Left lung (tissue), 10 donors: ENCODE results near the gene SLC24A3. TPM values are rescaled to one million over a fixed set of nuclear protein-coding genes. Genes with fewer than 3 reads are reported as not detected.

Experiments used
- ATAC-seq: fragments of 200-7000 bp; cut with Tn5 transposase; one replicate; pipeline ENCODE4 v1.9.1; 2020; ENCODE audit warnings: moderate library complexity
- DNase-seq, 4 donors: peaks; one replicate each; pipeline ENCODE4 v3.0.0-alpha.2; 2013 to 2020
- H3K27ac ChIP-seq, 2 donors: fragments of 200-600 bp; sonication (generic) in 1 of 2; one replicate each; pipeline versions ENCODE4 v1.5.0 to v1.8.0; 2020 to 2021
- H3K27me3 ChIP-seq, 2 donors: fragments of 200-600 bp; sonication (generic) in 1 of 2; one replicate each; pipeline versions ENCODE4 v1.5.0 to v1.8.0; 2020 to 2021
- H3K36me3 ChIP-seq, 2 donors: fragments of 200-600 bp; sonication (generic) in 1 of 2; one replicate each; pipeline versions ENCODE4 v1.5.0 to v1.8.0; 2020 to 2021
- H3K4me1 ChIP-seq, 2 donors: fragments of 200-600 bp; one replicate each; pipeline ENCODE4 v1.8.0; 2021
- H3K4me3 ChIP-seq, 2 donors: fragments of 200-600 bp; sonication (generic) in 1 of 2; one replicate each; pipeline versions ENCODE4 v1.5.0 to v1.8.0; 2020 to 2021; ENCODE audit warnings: mild to moderate bottlenecking in 1 of 2
- H3K9me3 ChIP-seq, 2 donors: fragments of 200-600 bp; sonication (generic) in 1 of 2; one replicate each; pipeline versions ENCODE4 v1.5.0 to v1.8.0; 2020 to 2021
- intact Hi-C, 2 donors: fragments of 100-400 bp; cut with DNase I; formaldehyde crosslinking; loops; one replicate each; pipeline versions ENCODE4 v1.11.2 to v1.14.2; 2022
- polyA plus RNA-seq, 6 donors: library from polyadenylated mRNA; unstranded; fragments of 120-200 nt; gene quantifications; one replicate each; pipeline ENCODE4 v1.2.1, GENCODE V29; 2013; ENCODE audit not compliant: insufficient read length in 6 of 6
- total RNA-seq, 2 donors: library from RNA; stranded (reverse); fragmentation: NEBNext Ultra II Directional; extraction: Animal tissue kit (Norgen Biotek cat#: 25700); gene quantifications; one replicate each; pipeline ENCODE4 v1.2.1, GENCODE V29; 2021
- TF ChIP-seq, protein P1 (sequence below), 2 donors: fragments of 200-600 bp; sonication (generic) in 1 of 2; IDR thresholded peaks; one replicate each; pipeline versions ENCODE4 v1.5.0 to v1.8.0; 2021; ENCODE audit warnings: antibody characterized with exemption in 2 of 2
- donor health status: DM: no; HTN: yes; CAD: no.
- donor health status: DM: no; HTN: no; CAD: no.

Gene SLC24A3
- total and polyA plus RNA-seq, 8 donors = 4.4 to 8.7 (median 6.6) TPM

DNA sequence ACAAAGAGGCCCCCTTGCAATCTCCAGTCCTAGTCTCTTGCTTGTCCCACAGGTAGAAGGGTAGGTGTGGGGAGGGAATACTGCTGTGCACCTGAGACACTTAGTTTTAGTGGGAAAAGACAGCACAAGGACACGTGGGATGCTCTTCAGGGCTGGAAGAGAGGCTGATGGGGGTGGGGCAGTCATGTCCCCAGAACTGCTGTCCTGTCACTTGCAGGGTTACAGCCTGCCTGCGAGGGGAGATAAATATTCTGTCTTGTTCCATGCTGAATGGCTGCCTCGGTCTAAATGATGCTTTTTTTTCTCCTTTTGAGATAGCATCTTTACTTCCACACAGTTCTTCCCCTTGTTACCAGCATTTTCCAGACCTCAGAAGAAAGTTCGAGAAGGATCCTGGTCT, 106.2 kb downstream of the SLC24A3 start:
- Histone ChIP-seq H3K4me1 (peaks cover 0 to 4% of the 10 kb centered on the region in 2 donors), H3K4me3 (no peak overlapping the region), H3K27ac (no peak overlapping the region), H3K36me3 (no peaks in the 10 kb centered on the region), H3K9me3 (no peaks in the 10 kb centered on the region), H3K27me3 (no peaks in the 10 kb centered on the region)
- DNase-seq (no peak), ATAC-seq (no peak)
- TF ChIP-seq, protein P1, sequence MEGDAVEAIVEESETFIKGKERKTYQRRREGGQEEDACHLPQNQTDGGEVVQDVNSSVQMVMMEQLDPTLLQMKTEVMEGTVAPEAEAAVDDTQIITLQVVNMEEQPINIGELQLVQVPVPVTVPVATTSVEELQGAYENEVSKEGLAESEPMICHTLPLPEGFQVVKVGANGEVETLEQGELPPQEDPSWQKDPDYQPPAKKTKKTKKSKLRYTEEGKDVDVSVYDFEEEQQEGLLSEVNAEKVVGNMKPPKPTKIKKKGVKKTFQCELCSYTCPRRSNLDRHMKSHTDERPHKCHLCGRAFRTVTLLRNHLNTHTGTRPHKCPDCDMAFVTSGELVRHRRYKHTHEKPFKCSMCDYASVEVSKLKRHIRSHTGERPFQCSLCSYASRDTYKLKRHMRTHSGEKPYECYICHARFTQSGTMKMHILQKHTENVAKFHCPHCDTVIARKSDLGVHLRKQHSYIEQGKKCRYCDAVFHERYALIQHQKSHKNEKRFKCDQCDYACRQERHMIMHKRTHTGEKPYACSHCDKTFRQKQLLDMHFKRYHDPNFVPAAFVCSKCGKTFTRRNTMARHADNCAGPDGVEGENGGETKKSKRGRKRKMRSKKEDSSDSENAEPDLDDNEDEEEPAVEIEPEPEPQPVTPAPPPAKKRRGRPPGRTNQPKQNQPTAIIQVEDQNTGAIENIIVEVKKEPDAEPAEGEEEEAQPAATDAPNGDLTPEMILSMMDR (IDR thresholded peaks at IDR 0.05) = no peak
- intact Hi-C loops = no loop called here

DNA sequence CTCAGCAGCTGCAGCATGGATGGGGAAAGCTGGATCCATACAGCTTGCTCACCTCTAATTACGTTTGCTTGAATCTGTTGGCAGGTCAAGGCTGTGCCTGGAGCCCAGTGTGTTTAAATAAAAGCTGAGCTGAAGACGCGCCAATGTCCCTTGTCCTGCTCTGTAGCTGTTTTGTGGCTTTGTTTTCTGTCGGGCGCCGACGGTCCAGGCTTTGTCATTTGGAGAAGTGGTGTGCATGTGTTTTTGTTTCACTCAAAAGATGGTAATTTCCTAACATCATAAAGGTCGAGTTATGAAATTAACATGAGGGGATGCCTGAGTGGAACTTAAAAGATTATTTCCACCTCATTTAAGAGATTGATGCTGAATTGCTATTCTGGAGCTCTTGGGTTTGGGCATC, 107.6 kb downstream of the SLC24A3 start:
- intact Hi-C loops = no loop called here
- no peaks in the 10 kb centered on the region for H3K9me3 ChIP-seq
- H3K4me3 ChIP-seq = no peak overlapping the region

DNA sequence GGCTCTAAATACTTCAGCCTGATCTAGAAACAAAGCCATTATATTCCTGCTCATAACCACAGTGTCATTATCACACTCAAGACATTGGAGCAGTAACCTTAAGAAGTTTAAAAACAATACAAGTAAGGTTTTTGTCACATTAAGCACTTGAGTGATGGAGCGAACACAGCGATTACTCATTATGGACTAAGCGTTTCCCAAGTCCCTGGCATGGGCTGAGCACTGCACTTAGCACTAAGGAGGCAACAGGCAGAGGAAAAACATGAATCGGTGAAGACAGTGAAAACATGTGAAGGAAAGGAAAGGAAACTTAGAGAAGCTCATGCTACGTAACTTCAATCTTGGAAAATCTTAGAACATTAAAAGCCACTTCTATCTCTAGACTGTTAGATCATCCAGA, 108.7 kb downstream of the SLC24A3 start:
- TF ChIP-seq, protein P1 (IDR thresholded peaks at IDR 0.05) = no peak
- intact Hi-C loops = no loop called here
- Histone ChIP-seq H3K27me3 (no peaks in the 10 kb centered on the region), H3K4me1 (no peaks in the 10 kb centered on the region), H3K9me3 (no peaks in the 10 kb centered on the region), H3K27ac (no peak overlapping the region), H3K36me3 (no peaks in the 10 kb centered on the region), H3K4me3 (no peak overlapping the region)
- no peak for DNase-seq
- ATAC-seq = no peak

More for the DNA sequence above, 107.6 kb downstream of the SLC24A3 start:
- Histone ChIP-seq H3K27me3 (no peaks in the 10 kb centered on the region), H3K4me1 (peaks cover 0 to under 1% of the 10 kb centered on the region in 2 donors), H3K27ac (no peak overlapping the region), H3K36me3 (no peaks in the 10 kb centered on the region)
- TF ChIP-seq, protein P1 (IDR thresholded peaks at IDR 0.05) = no peak
- no peak for DNase-seq
- no peak for ATAC-seq

DNA sequence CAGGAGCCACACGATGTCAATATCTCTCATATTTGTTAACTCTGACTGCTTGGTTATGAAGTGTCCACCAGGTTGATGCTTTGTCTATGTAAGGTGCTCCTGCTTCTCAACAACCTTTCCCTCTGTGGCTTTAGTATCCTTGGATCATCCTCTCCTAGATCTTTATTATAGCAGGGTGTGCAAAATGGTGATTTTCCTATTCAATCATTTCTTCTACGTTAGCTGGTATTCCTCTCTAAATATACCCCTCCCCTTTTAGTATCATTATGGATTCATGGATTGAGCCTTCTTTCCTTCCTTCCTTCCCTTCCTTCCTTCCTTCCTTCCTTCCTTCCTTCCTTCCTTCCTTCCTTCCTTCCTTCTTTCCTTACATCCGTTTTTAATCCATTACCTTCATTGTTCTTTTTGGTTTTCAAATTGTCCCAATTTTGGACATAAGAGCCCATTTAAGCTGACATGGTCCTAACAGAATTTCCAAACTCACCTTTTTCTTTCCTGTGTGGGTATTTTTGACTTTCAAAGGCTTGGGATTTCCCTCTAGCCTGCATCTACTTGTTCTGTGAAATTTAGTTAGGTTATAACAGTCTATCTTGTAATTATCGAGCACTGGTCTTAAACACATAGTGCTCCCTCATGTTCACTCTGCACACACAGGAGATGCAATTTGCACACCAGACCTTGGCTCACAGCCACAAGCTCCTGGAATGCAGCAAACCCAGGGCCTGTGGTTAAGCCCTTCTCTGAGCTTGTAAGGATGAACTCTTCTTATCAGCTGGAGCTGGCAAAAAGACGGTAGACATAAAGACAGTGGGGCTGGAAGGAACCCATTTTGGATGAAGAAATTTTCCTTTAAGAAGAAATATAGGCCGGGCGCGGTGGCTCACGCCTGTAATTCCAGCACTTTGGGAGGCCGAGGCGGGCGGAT, 109.9 kb downstream of the SLC24A3 start:
- no peaks in the 10 kb centered on the region for H3K36me3 ChIP-seq
- no peaks in the 10 kb centered on the region for H3K4me1 ChIP-seq
- H3K4me3 ChIP-seq = no peak overlapping the region
- DNase-seq = no peak
- intact Hi-C loops = no loop called here
- TF ChIP-seq, protein P1 (IDR thresholded peaks at IDR 0.05) = no peak
- ATAC-seq = no peak
- no peaks in the 10 kb centered on the region for H3K27me3 ChIP-seq
- H3K9me3 ChIP-seq = no peaks in the 10 kb centered on the region
- H3K27ac ChIP-seq = no peak overlapping the region

DNA sequence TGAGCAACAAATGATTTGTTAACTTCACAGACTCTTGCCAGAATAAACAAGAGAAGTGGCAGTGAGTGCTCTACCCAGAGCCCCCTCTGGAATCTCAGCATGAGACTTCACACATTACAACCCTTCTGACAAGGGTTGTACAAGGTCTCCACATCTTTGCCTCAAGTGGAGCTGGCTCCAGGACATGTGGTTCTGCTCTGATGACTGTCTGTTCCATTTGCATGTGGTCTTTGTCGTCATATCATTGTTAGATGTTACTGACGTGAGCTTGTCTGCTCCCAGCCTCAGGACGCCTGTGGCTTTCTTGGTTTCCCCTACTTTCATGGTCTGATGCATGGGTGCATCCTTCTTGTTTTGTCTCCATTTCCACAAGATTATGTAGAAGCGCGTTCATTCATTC, 115.0 kb downstream of the SLC24A3 start:
- intact Hi-C loops = no loop called here
- TF ChIP-seq, protein P1 (IDR thresholded peaks at IDR 0.05) = no peak
- no peak overlapping the region for H3K4me3 ChIP-seq
- ATAC-seq (peak; percentile 34), DNase-seq (no peak)
- H3K27me3 ChIP-seq = no peaks in the 10 kb centered on the region
- H3K4me1 ChIP-seq = no peaks in the 10 kb centered on the region
- no peak overlapping the region for H3K27ac ChIP-seq
- no peaks in the 10 kb centered on the region for H3K36me3 ChIP-seq
- no peaks in the 10 kb centered on the region for H3K9me3 ChIP-seq
